ENCODE measurements around the gene CNKSR3. TPM values are rescaled to one million over a fixed set of nuclear protein-coding genes. Genes with fewer than 3 reads are reported as not detected.
"Not testable (repeated sequence)": the region's sequence is repeated elsewhere in the genome, so short reads cannot be mapped to it uniquely, and the experiment has no call there.

The CNKSR3 gene
- total RNA-seq, 2 donors from 2014 or later, result 5.9 to 8.0 TPM

GRCh38 chr6:154542747-154543146 is 32.3 kb upstream of the CNKSR3 start:
- WGBS, 2 experiments (ENCODE audit: insufficient coverage in 1 of 2, insufficient read length in 1 of 2), result 20 to 27% methylated on average over 5 of the region's 5 CpGs
- Mint-ChIP-seq H3K4me3 (peak overlapping the region; percentile 37), H3K36me3 (ENCODE audit: low read depth) (no peaks in the 10 kb centered on the region), H3K27ac (peak overlapping the region; percentile 74), H3K4me1 (peaks cover 19% of the 10 kb centered on the region), H3K9me3 (no peaks in the 10 kb centered on the region), H3K27me3 (ENCODE audit: insufficient read depth) (peaks cover 8% of the 10 kb centered on the region)
- peak; percentile 92 for DNase-seq
- Histone ChIP-seq H3K4me1 (ENCODE audit: control insufficient read depth, insufficient read depth, low read length) (peaks cover 4% of the 10 kb centered on the region), H3K9ac (ENCODE audit: extremely low read depth, low read length, poor library complexity, severe bottlenecking) (no peak overlapping the region), H3K27ac (ENCODE audit: low read depth, low read length) (peak overlapping the region; percentile 51), H3K9me3 (ENCODE audit: control insufficient read depth, low read length) (no peaks in the 10 kb centered on the region), H3K36me3 (ENCODE audit: control insufficient read depth, insufficient read depth, low read length) (no peaks in the 10 kb centered on the region), H3K27me3 (ENCODE audit: control insufficient read depth, insufficient read depth, low read length, poor library complexity, severe bottlenecking) (no peaks in the 10 kb centered on the region), H3K4me3 (ENCODE audit: low read length) (peak overlapping the region; percentile 32)
- TF ChIP-seq, protein P1, sequence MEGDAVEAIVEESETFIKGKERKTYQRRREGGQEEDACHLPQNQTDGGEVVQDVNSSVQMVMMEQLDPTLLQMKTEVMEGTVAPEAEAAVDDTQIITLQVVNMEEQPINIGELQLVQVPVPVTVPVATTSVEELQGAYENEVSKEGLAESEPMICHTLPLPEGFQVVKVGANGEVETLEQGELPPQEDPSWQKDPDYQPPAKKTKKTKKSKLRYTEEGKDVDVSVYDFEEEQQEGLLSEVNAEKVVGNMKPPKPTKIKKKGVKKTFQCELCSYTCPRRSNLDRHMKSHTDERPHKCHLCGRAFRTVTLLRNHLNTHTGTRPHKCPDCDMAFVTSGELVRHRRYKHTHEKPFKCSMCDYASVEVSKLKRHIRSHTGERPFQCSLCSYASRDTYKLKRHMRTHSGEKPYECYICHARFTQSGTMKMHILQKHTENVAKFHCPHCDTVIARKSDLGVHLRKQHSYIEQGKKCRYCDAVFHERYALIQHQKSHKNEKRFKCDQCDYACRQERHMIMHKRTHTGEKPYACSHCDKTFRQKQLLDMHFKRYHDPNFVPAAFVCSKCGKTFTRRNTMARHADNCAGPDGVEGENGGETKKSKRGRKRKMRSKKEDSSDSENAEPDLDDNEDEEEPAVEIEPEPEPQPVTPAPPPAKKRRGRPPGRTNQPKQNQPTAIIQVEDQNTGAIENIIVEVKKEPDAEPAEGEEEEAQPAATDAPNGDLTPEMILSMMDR (conservative IDR thresholded peaks at IDR 0.05), result no peak

DNA sequence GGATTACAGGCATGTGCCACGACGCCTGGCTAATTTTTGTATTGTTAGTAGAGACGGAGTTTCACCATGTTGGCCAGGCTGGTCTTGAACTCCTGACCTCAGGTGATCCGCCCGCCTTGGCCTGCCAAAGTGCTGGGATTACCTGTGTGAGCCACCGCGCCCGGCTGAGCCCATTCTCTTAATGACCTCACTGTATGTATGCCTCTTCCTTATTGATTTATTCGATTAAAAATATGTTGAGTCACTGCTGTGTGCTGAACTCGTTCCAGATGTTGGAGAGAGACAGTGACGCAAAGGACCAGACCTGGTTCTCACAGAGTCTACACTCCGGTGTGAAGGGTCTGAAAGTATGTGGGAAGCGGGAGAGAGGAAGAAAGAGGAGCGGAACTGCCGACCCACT is 31.4 kb upstream of the CNKSR3 start:
- H3K4me1 ChIP-seq (ENCODE audit: control insufficient read depth, insufficient read depth, low read length); DNase-seq; H3K36me3 ChIP-seq (ENCODE audit: control insufficient read depth, insufficient read depth, low read length); H3K4me3 ChIP-seq (ENCODE audit: low read length); H3K27ac ChIP-seq (ENCODE audit: low read depth, low read length); H3K4me3 Mint-ChIP-seq; H3K9ac ChIP-seq (ENCODE audit: extremely low read depth, low read length, poor library complexity, severe bottlenecking); H3K9me3 Mint-ChIP-seq; H3K9me3 ChIP-seq (ENCODE audit: control insufficient read depth, low read length); H3K27me3 ChIP-seq (ENCODE audit: control insufficient read depth, insufficient read depth, low read length, poor library complexity, severe bottlenecking); H3K27me3 Mint-ChIP-seq (ENCODE audit: insufficient read depth); H3K27ac Mint-ChIP-seq; H3K36me3 Mint-ChIP-seq (ENCODE audit: low read depth): not testable (repeated sequence)
- H3K4me1 Mint-ChIP-seq, result peaks cover 28% of the 10 kb centered on the region
- WGBS, 2 experiments (ENCODE audit: insufficient coverage in 1 of 2, insufficient read length in 1 of 2), result 94 to 95% methylated on average over 12 to 15 of the region's 15 CpGs

DNA sequence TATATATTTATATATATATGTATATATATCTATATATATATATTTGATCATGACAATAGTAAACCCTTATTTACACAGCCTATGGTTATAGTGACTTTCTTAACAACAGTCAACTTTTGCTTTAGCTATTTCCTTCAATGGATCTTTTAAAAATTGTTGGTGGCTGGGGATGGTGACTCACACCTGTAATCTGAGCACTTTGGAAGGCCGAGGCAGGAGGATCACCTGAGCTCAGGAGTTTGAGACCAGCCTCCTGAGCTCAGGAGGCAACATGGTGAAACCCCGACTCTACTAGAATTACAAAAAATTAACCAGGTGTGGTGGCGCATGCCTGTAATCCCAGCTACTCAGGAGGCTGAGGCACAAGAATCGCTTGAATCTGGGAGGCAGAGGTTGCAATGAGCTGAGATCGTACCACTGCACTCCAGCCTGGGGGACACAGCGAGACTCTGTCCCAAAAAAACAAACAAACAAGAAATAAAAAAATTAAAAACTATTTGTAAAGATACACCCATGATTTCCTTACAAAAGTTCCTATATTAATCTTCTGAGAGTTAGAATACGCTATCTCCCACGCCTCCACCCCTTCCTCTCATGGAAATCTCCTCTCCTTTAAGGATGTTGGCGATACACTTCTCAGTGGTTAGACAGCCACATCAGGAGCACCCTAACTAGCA is 29.2 kb upstream of the CNKSR3 start:
- no peaks in the 10 kb centered on the region for H3K9me3 Mint-ChIP-seq
- no peaks in the 10 kb centered on the region for H3K36me3 Mint-ChIP-seq (ENCODE audit: low read depth)
- no peak overlapping the region for H3K27ac Mint-ChIP-seq
- Histone ChIP-seq H3K4me1 (ENCODE audit: control insufficient read depth, insufficient read depth, low read length) (peaks cover 7% of the 10 kb centered on the region), H3K36me3 (ENCODE audit: control insufficient read depth, insufficient read depth, low read length) (no peaks in the 10 kb centered on the region), H3K27me3 (ENCODE audit: control insufficient read depth, insufficient read depth, low read length, poor library complexity, severe bottlenecking) (no peaks in the 10 kb centered on the region), H3K9ac (ENCODE audit: extremely low read depth, low read length, poor library complexity, severe bottlenecking) (no peak overlapping the region), H3K4me3 (ENCODE audit: low read length) (no peak overlapping the region), H3K9me3 (ENCODE audit: control insufficient read depth, low read length) (no peaks in the 10 kb centered on the region), H3K27ac (ENCODE audit: low read depth, low read length) (no peak overlapping the region)
- H3K27me3 Mint-ChIP-seq (ENCODE audit: insufficient read depth), result peaks cover 8% of the 10 kb centered on the region
- DNase-seq, result no peak
- no peak overlapping the region for H3K4me3 Mint-ChIP-seq
- 93 to 94% methylated on average over 7 to 9 of the region's 9 CpGs for WGBS, 2 experiments (ENCODE audit: insufficient coverage in 1 of 2, insufficient read length in 1 of 2)
- H3K4me1 Mint-ChIP-seq, result peaks cover 36% of the 10 kb centered on the region
- TF ChIP-seq, protein P1 (conservative IDR thresholded peaks at IDR 0.05), result no peak

Measured in endodermal cell (in vitro differentiated cells).